ENCODE data around the gene NEU4.

DNA sequence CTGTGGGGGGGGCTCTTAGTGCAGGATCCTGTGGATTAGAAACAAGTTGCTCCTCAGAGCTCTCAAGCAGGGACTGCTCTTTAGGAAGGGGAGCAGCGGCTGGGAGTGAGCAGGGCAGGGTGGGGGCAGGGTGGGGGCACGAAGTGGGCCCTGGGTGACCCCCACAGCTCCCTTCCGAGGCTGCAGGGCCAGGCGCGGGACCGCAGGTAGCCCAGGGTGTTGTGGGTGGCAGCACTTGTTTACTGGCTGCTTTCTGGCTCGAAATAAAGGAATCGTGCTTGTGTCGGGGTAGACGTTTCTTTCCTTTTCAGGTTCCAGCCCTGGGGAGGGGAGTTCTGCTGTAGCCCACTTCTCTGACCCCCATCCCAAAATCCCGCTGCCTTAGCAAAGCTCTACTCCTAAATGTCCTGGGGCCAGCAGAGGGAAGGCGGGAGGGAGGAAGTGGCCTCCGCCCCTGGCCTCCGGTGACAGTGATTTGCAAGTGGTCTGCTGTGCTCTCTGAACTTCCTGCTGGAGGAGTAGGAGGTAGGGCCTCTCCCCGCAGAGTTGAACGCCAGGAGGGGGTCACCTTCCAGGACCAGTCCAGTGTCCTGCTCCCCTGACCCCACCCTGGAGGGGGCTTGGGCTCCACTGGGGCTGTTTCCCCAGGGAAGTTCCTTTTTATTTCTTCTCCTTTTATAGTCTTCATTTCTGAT is 8.3 kb downstream of the NEU4 start:
- TF ChIP-seq CTCF (IDR thresholded peaks at IDR 0.05; ENCODE audit: insufficient read depth, low read depth, low read length) (no peak), EZH2 (IDR thresholded peaks at IDR 0.05; ENCODE audit: insufficient read depth, low read length) (no peak)

All from astrocyte (in vitro differentiated cells and primary cell).